Activated CD4-positive, alpha-beta T cell treated with anti-CD3 and anti-CD28 coated beads, Interleukin-2, amount 50 U/mL, for 1 hour (primary cell): ENCODE measurements around the gene RGS12.
A peak's percentile ranks its signal among the peaks of the same experiment; 100 is the strongest.

Experiments used
- DNase-seq: peaks from one replicate; pipeline ENCODE4 v3.0.0-alpha.2; 2020

Gene RGS12, protein sequence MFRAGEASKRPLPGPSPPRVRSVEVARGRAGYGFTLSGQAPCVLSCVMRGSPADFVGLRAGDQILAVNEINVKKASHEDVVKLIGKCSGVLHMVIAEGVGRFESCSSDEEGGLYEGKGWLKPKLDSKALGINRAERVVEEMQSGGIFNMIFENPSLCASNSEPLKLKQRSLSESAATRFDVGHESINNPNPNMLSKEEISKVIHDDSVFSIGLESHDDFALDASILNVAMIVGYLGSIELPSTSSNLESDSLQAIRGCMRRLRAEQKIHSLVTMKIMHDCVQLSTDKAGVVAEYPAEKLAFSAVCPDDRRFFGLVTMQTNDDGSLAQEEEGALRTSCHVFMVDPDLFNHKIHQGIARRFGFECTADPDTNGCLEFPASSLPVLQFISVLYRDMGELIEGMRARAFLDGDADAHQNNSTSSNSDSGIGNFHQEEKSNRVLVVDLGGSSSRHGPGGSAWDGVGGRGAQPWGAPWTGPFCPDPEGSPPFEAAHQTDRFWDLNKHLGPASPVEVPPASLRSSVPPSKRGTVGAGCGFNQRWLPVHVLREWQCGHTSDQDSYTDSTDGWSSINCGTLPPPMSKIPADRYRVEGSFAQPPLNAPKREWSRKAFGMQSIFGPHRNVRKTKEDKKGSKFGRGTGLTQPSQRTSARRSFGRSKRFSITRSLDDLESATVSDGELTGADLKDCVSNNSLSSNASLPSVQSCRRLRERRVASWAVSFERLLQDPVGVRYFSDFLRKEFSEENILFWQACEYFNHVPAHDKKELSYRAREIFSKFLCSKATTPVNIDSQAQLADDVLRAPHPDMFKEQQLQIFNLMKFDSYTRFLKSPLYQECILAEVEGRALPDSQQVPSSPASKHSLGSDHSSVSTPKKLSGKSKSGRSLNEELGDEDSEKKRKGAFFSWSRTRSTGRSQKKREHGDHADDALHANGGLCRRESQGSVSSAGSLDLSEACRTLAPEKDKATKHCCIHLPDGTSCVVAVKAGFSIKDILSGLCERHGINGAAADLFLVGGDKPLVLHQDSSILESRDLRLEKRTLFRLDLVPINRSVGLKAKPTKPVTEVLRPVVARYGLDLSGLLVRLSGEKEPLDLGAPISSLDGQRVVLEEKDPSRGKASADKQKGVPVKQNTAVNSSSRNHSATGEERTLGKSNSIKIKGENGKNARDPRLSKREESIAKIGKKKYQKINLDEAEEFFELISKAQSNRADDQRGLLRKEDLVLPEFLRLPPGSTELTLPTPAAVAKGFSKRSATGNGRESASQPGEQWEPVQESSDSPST (N-terminal part only)

GRCh38 chr4:3292571-3293400 is at the start of gene RGS12:
RGS12 (plus strand) TSS chr4:3293021; CDS start chr4:3316171, 23,150 bp downstream.
- peak; percentile 79 for DNase-seq

- DNase-seq: no peak
Measured at GRCh38 chr4:3243136-3243780, 49.6 kb upstream of the RGS12 start.

DNA sequence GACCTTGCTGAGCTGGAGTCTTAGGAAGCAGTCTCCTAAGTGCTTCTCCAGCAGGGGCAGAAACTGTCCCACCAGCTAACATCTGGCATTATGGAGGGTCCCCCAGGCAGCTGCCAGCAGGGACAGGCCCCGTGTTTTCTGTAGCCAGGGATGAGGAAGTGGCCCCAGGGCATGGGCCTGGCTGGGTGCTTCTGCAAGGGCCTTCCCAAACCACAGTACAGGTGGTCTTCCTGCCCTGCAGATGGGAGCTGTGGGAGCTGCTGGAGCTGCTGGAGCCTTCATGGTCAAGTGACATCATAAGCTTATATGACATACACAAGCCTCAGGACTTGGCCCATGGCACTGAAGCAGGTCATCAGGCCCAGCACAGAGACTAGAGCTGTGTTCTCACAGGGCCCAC is 48.8 kb upstream of the RGS12 start:
- DNase-seq: no peak

GRCh38 chr4:3244747-3245146 is 48.1 kb upstream of the RGS12 start:
- no peak for DNase-seq

DNA sequence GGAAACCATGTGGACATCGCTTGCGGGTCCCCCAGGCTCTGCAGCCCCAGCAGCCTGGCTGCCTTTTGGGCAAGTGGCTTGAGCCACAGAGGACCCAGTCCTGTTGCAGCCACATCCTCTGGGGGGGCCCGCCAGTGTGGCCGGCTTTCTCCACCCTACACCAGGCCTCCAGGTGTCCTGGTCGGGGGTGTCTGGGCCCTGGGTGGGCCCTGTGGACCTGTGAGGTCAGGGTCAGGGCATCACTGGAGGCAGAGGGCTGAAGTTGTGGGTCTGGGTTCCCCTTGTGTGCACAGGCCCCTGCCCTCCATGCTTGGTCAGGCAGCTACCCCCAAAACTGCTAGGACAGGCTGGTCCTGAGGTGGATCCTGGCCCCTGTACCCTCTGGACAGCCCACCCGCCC is 47.1 kb upstream of the RGS12 start:
- no peak for DNase-seq

- no peak for DNase-seq
Measured at GRCh38 chr4:3246458-3247398, 46.1 kb upstream of the RGS12 start.

- DNase-seq: no peak
Measured at GRCh38 chr4:3247399-3248177, 45.2 kb upstream of the RGS12 start.

- no peak for DNase-seq
Measured at GRCh38 chr4:3248178-3248480, 44.7 kb upstream of the RGS12 start.

DNA sequence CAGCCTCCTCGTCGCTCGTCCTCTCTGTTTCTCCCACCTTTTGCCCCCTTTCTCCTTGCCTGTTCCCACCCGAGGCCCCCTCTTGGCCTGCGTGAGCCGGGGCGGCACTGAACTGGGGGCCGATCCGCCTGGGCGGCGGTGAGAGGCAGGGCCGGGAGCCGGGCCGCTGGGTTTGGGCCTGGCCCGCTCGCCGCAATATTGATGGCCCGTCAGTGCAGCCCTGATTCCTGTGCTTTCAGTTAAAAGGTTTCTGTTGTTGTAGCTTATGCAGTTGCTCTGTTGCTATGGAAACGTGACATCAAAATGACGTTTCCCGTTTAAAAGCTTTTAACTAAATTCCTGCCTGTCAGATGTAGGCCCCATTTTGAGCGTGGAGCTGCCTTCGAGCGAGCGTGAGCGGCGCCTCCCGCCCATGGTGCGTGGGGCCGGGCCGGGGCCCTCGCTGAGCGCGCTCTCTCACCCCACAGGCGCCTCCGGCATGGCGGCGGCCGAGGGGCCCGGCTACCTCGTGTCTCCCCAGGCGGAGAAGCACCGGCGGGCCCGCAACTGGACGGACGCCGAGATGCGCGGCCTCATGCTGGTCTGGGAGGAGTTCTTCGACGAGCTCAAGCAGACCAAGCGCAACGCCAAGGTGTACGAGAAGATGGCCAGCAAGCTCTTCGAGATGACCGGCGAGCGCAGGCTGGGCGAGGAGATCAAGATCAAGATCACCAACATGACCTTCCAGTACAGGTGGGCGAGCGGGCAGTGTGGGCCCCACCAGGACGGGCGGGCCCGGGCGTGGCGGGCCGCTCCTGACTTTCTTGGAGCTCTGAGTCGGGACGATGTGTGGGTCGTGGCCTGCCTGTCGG is 43.8 kb upstream of the RGS12 start, which contains the start of gene MSANTD1:
MSANTD1 (plus strand) TSS at position 349 of the 851 bp plus-strand sequence; CDS start at position 413, 64 bp downstream.
- no peak for DNase-seq

GRCh38 chr4:3249711-3250437 is 42.9 kb upstream of the RGS12 start:
- no peak for DNase-seq

DNA sequence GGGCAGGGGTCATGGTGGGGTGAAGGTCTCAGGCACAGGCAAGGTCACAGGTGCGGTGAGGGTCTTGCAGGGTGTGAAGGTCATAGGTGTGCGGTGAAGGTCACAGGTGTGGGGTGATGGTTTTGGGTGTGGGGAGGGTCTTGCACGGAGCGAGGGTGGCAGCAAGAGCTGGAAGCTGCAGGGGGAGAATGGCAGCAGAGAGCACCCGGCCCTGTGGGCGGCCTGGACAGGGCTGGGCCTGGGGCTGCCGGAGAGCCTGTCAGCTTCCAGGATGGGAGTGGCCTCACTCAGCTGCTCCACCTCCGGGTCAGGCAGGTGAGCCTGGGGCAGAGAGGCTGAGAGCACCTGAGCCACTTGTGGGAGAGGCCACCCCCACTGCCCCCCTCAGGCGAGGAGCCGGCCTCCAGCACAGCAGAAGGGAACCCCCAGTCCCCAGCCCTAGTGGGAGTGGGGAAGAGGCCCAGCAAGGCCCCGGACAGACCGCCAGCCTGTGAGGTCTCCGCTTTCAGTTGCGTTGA is 42.3 kb upstream of the RGS12 start:
- DNase-seq: no peak

GRCh38 chr4:3250956-3251690 is 41.7 kb upstream of the RGS12 start:
- no peak for DNase-seq

- no peak for DNase-seq
Measured at GRCh38 chr4:3251691-3252479, 40.9 kb upstream of the RGS12 start.

- no peak for DNase-seq
Measured at GRCh38 chr4:3252480-3252828, 40.4 kb upstream of the RGS12 start.

GRCh38 chr4:3252831-3253641 is 39.8 kb upstream of the RGS12 start:
- DNase-seq: no peak
